NCI-H2171 (cell line): ENCODE data around the gene ST8SIA6.
"Not testable (repeated sequence)": the region's sequence is repeated elsewhere in the genome, so short reads cannot be mapped to it uniquely, and the experiment has no call there.

ENCODE experiments used
- DNase-seq: peaks from one replicate; lab custom pipeline; 2025; lab: John Stamatoyannopoulos, UW

ST8SIA6 gene

GRCh38 chr10:17344206-17344605, 110.2 kb downstream of the ST8SIA6 start:
- DNase-seq, result no peak

GRCh38 chr10:17343118-17343517, 111.3 kb downstream of the ST8SIA6 start:
- DNase-seq, result no peak

DNA sequence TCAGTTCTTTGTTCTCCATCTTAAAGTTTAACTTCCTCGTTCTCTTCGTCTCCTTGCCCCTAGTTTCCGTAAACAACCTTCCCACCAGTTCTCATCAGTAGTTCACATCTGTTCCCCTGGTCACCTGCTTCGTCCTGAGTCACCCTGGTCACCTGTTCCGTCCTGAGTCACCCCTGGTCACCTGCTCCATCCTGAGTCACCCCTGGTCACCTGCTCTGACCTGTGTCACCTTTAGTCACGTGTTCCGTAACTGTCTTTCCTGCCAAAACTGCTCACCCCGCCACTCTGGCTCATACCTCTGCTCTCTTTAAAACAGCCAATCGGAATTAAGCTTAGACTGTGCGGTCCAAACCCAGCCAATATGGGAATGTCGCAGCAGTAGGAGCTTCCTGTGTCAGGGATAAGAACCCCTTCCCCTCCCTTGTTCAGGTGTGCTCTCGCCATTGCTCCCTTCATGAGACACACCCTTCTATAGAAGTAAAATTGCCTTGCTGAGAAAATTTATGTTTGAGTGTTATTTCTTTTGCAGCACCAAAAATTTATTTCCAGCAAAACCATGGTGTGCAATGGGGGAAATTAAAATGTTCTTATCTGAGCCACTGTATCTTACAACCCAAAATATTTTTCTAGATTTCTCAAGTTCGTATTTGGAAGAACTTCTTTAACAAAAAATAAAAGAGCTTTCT, 114.1 kb downstream of the ST8SIA6 start:
- no peak for DNase-seq

GRCh38 chr10:17335065-17335464, 119.3 kb downstream of the ST8SIA6 start:
- DNase-seq, result no peak

- no peak for DNase-seq
Observed at GRCh38 chr10:17330501-17330900, 123.9 kb downstream of the ST8SIA6 start.

- no peak for DNase-seq
Observed at GRCh38 chr10:17326377-17326776, 128.0 kb downstream of the ST8SIA6 start.

DNA sequence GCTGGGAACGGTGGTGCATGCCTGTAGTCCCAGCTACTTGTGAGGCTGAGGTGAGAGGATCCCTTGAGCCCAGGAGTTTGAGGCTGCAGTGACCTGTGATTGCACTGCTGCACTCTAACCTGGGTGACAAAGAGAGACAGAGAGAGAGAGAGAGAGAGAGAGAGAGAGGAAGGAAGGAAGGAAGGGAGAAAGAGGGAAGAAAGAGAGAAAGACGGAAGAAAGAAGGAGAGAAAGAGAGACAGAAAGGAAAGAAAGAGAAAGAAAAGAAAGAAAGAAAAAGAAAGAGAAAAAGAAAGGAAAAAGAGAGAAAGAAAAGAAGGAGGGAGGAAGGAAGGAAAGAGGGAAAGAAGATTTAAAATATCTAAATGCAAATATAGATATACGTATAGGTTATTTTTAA, 132.4 kb downstream of the ST8SIA6 start:
- DNase-seq, result not testable (repeated sequence)

GRCh38 chr10:17316488-17317170, 137.8 kb downstream of the ST8SIA6 start:
- no peak for DNase-seq

DNA sequence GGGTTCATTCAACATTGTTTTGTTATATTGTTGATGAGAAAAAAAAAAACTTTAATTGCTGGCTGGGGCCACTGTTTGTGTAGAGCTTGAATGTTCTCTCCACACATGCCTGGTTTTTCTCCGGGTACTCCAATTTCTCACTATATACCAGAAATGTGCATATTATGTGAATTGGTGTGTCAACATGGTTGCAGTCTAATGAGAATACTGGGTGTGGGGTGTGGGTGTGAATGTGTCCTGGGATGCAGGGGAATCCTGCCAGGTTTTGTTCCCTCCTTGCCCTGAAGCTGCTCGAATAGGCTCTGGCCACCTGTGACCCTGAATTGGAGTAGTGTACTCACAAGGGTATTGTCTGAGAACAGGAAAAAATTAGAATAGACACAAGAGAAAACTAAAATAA, 145.0 kb downstream of the ST8SIA6 start:
- DNase-seq, result no peak

DNA sequence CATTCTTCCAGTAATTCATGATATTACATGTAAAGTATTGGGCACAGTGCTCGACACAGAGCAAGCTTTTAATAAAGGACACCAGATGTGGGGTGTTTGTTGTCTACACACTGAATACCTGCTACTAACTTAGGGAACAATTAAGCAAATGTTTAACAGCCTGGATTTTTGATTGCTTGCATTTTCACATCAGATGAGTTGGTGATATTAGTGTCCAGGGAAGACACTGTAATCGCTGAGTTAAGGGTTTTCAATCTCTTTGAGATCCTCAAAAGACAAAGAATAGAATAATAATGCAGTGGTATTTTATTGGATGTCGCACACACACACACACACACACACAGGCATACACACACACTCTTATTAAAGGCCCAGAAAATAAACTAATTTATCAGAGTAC, 147.3 kb downstream of the ST8SIA6 start:
- no peak for DNase-seq

- DNase-seq, result no peak
Observed at GRCh38 chr10:17292375-17292774, 162.0 kb downstream of the ST8SIA6 start.

DNA sequence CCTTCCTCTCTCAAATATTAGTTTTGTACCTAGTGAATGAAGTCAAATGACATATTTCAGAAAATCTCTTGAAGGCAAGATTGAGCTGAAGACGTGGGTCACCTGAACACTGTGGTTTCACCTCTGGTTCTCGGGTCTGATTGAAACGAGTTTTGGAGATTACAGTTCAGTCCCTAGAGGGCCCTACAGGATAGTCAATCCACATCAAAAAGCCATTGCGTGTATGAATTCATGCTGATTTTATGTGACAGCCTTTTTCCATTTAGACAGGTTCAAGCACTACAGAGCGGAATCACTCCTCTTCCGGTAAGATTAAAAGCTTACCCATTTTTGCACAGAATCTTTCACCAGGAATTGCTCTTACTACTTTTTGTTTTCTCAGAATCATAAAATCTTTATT, 164.2 kb downstream of the ST8SIA6 start:
- no peak for DNase-seq

- no peak for DNase-seq
Observed at GRCh38 chr10:17289763-17290162, 164.6 kb downstream of the ST8SIA6 start.

GRCh38 chr10:17286562-17287550, 167.5 kb downstream of the ST8SIA6 start:
- DNase-seq, result no peak

GRCh38 chr10:17282311-17282710, 172.1 kb downstream of the ST8SIA6 start:
- DNase-seq, result no peak

- no peak for DNase-seq
Observed at GRCh38 chr10:17278607-17279240, 175.7 kb downstream of the ST8SIA6 start.

- no peak for DNase-seq
Observed at GRCh38 chr10:17276756-17277424, 177.5 kb downstream of the ST8SIA6 start.

- no peak for DNase-seq
Observed at GRCh38 chr10:17273403-17273802, 181.0 kb downstream of the ST8SIA6 start.

DNA sequence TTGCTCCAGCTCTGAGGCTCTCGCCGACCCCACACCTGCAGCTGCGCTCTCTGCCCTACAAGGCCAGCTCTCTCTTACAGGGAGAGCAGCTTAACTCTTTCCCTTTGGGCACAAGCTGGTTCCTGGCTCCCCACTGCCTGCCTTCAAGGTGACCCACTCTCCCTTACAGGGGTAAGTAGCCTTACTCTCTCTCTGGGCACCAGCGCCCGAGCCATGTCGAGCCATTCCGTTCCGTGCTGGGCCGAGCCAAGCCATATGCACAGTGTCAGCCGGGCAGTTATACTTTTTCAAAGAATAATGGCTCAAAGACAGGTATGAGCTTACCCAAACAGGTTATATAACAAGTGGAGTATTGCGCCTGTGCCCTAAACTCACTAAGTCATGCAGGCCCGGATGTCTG, 181.7 kb downstream of the ST8SIA6 start:
- no peak for DNase-seq
